Measurements from ENCODE around the gene NT5DC3.

Gene NT5DC3

DNA sequence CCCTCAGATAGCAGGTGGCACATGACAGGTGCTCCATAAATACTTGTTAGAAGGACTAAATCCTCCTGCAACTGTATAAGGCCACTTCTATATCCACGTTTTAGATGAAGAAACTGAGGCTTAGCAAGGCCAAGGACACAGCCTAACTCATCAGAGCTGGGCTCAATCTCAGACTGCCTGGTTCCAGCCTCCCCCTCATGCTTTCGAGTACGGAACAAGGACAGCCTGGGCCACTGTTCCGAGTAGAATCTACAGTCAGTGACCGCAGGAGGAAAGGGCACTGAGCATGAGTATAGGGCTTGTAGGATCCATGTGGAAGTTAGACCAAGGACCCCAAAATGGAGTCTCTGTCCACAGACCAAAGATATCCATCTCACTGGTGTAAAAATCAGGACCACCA is 84.6 kb downstream of the NT5DC3 start:
- DNase-seq, result no peak
- H3K36me3 ChIP-seq, result no peaks in the 10 kb centered on the region
- H3K27me3 ChIP-seq, result no peaks in the 10 kb centered on the region; the same call in none of the 2 replicates
- no peaks in the 10 kb centered on the region for H3K9me3 ChIP-seq
- TF ChIP-seq, protein P1, sequence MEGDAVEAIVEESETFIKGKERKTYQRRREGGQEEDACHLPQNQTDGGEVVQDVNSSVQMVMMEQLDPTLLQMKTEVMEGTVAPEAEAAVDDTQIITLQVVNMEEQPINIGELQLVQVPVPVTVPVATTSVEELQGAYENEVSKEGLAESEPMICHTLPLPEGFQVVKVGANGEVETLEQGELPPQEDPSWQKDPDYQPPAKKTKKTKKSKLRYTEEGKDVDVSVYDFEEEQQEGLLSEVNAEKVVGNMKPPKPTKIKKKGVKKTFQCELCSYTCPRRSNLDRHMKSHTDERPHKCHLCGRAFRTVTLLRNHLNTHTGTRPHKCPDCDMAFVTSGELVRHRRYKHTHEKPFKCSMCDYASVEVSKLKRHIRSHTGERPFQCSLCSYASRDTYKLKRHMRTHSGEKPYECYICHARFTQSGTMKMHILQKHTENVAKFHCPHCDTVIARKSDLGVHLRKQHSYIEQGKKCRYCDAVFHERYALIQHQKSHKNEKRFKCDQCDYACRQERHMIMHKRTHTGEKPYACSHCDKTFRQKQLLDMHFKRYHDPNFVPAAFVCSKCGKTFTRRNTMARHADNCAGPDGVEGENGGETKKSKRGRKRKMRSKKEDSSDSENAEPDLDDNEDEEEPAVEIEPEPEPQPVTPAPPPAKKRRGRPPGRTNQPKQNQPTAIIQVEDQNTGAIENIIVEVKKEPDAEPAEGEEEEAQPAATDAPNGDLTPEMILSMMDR (IDR thresholded peaks at IDR 0.05; ENCODE audit: low read depth, low read length), result no peak
- no peaks in the 10 kb centered on the region for H3K4me1 ChIP-seq
- no peak overlapping the region for H3K4me3 ChIP-seq (ENCODE audit: low read depth, low read length)

- no peaks in the 10 kb centered on the region for H3K36me3 ChIP-seq
- no peak for DNase-seq
- H3K27me3 ChIP-seq, result no peaks in the 10 kb centered on the region; the same call in none of the 2 replicates
- no peaks in the 10 kb centered on the region for H3K9me3 ChIP-seq
- TF ChIP-seq, protein P1 (IDR thresholded peaks at IDR 0.05; ENCODE audit: low read depth, low read length), result no peak
- no peaks in the 10 kb centered on the region for H3K4me1 ChIP-seq
- no peak overlapping the region for H3K4me3 ChIP-seq (ENCODE audit: low read depth, low read length)
These were observed 85.6 kb downstream of the NT5DC3 start for GRCh38 chr12:103755425-103755824.

GRCh38 chr12:103751600-103751999 is 89.4 kb downstream of the NT5DC3 start:
- DNase-seq, result no peak
- H3K4me3 ChIP-seq (ENCODE audit: low read depth, low read length), result no peak overlapping the region
- TF ChIP-seq, protein P1 (IDR thresholded peaks at IDR 0.05; ENCODE audit: low read depth, low read length), result no peak
- no peaks in the 10 kb centered on the region for H3K36me3 ChIP-seq
- H3K9me3 ChIP-seq, result no peaks in the 10 kb centered on the region
- H3K4me1 ChIP-seq, result no peaks in the 10 kb centered on the region
- H3K27me3 ChIP-seq, result no peaks in the 10 kb centered on the region; the same call in none of the 2 replicates

- DNase-seq, result no peak
- TF ChIP-seq, protein P1 (IDR thresholded peaks at IDR 0.05; ENCODE audit: low read depth, low read length), result peak; percentile 40
- H3K4me1 ChIP-seq, result no peaks in the 10 kb centered on the region
These were observed 89.9 kb downstream of the NT5DC3 start for GRCh38 chr12:103751171-103751570.

DNA sequence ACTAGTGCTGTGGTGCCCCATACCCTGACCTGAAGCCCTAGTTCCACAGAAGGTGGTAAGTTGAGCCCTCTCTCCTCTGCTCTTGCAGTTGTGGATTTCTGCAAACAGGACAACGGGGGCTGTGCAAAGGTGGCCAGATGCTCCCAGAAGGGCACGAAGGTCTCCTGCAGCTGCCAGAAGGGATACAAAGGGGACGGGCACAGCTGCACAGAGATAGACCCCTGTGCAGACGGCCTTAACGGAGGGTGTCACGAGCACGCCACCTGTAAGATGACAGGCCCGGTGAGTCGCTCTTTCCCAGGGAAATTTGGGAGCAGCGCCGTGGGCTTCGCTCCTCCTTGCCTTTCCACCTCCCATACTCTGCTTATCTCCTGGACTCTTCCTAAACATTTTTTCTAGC is 92.2 kb downstream of the NT5DC3 start:
- no peaks in the 10 kb centered on the region for H3K9me3 ChIP-seq
- no peaks in the 10 kb centered on the region; the same call in none of the 2 replicates for H3K27me3 ChIP-seq
- H3K36me3 ChIP-seq, result no peaks in the 10 kb centered on the region
- no peaks in the 10 kb centered on the region for H3K4me1 ChIP-seq
- TF ChIP-seq, protein P1 (IDR thresholded peaks at IDR 0.05; ENCODE audit: low read depth, low read length), result no peak
- no peak for DNase-seq
- H3K4me3 ChIP-seq (ENCODE audit: low read depth, low read length), result no peak overlapping the region

More at GRCh38 chr12:103751171-103751570, 89.9 kb downstream of the NT5DC3 start:
- Histone ChIP-seq H3K9me3 (no peaks in the 10 kb centered on the region), H3K27me3 (no peaks in the 10 kb centered on the region; the same call in none of the 2 replicates), H3K4me3 (ENCODE audit: low read depth, low read length) (no peak overlapping the region), H3K36me3 (no peaks in the 10 kb centered on the region)

DNA sequence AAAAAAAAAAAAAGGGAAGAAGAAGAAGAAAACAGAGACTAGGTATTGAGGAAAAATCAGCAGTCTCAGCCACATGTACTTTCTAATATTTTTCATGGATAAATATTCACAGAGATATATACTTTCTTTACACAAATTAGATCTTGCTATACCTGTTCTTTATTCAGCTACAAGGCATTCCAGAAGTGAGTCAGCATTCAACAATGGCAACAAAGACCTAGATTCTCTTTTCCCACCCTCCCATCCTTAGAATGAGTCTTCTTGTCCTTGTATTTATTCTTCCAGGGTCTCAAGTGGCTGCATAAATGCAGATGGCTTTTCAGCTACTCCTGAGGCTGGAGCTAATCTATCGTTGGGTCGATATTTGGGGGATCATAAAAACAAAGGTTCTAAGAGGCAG is 93.0 kb downstream of the NT5DC3 start:
- Histone ChIP-seq H3K36me3 (no peaks in the 10 kb centered on the region), H3K4me3 (ENCODE audit: low read depth, low read length) (no peak overlapping the region), H3K27me3 (no peaks in the 10 kb centered on the region; the same call in none of the 2 replicates), H3K4me1 (no peaks in the 10 kb centered on the region), H3K9me3 (no peaks in the 10 kb centered on the region)
- no peak for DNase-seq
- TF ChIP-seq, protein P1 (IDR thresholded peaks at IDR 0.05; ENCODE audit: low read depth, low read length), result no peak

Measured in BE2C (cell line).